ENCODE measurements around the gene TEX44.

The TEX44 gene

GRCh38 chr2:231565887-231566594 lies 26.6 kb upstream of the TEX44 start:
- Histone ChIP-seq H3F3A (ENCODE audit: insufficient read depth, low read length) (no peaks in the 10 kb centered on the region), H3K36me3 (ENCODE audit: insufficient read depth, low read length) (no peaks in the 10 kb centered on the region), H4K20me1 (ENCODE audit: insufficient read depth, low read length) (no peaks in the 10 kb centered on the region), H3K9me2 (ENCODE audit: low read depth, low read length) (no peaks in the 10 kb centered on the region), H2AFZ (ENCODE audit: low read length) (no peak overlapping the region), H3K4me3 (ENCODE audit: low read depth, low read length, poor library complexity, severe bottlenecking) (no peak overlapping the region), H3K27ac (ENCODE audit: low read depth, low read length, poor library complexity, severe bottlenecking) (no peak overlapping the region), H3K4me1 (ENCODE audit: insufficient read depth, low read length, severe bottlenecking) (no peaks in the 10 kb centered on the region), H3K9me3 (ENCODE audit: low read length) (no peaks in the 10 kb centered on the region), H3K27me3 (ENCODE audit: insufficient read depth, low read length) (peaks cover 5% of the 10 kb centered on the region), H3K79me2 (ENCODE audit: insufficient read depth, low read length) (no peaks in the 10 kb centered on the region), H3K9ac (ENCODE audit: low read length) (no peak overlapping the region), H3K4me2 (ENCODE audit: low read length) (no peak overlapping the region)
- TF ChIP-seq, protein P1, sequence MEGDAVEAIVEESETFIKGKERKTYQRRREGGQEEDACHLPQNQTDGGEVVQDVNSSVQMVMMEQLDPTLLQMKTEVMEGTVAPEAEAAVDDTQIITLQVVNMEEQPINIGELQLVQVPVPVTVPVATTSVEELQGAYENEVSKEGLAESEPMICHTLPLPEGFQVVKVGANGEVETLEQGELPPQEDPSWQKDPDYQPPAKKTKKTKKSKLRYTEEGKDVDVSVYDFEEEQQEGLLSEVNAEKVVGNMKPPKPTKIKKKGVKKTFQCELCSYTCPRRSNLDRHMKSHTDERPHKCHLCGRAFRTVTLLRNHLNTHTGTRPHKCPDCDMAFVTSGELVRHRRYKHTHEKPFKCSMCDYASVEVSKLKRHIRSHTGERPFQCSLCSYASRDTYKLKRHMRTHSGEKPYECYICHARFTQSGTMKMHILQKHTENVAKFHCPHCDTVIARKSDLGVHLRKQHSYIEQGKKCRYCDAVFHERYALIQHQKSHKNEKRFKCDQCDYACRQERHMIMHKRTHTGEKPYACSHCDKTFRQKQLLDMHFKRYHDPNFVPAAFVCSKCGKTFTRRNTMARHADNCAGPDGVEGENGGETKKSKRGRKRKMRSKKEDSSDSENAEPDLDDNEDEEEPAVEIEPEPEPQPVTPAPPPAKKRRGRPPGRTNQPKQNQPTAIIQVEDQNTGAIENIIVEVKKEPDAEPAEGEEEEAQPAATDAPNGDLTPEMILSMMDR (IDR thresholded peaks at IDR 0.05; ENCODE audit: low read length) = no peak
- no peak for TF ChIP-seq EZH2 (IDR thresholded peaks at IDR 0.05; ENCODE audit: borderline replicate concordance, low read length)

DNA sequence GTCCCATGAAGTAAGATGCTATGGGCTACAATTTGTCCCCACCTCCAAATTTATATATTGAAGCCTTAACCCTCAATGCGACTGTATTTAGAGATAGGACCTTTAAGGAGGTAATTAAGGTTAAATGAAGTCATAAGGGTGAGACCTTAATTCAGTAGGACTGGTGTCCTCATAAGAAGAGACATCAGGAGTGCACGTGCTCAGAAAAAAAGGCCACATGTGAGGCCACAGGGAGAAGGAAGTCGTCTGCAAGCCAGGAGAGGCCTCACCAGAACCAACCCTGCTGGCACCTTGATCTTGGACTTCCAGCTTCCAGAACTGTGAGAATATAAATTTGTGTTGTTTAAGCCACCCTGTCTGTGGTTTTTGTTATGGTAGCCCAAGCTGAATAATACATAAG lies 25.5 kb upstream of the TEX44 start:
- Histone ChIP-seq H3K4me2 (ENCODE audit: low read length) (no peak overlapping the region), H3K4me1 (ENCODE audit: insufficient read depth, low read length, severe bottlenecking) (no peaks in the 10 kb centered on the region), H3K27me3 (ENCODE audit: insufficient read depth, low read length) (peaks cover 2% of the 10 kb centered on the region), H3F3A (ENCODE audit: insufficient read depth, low read length) (no peaks in the 10 kb centered on the region), H3K27ac (ENCODE audit: low read depth, low read length, poor library complexity, severe bottlenecking) (no peak overlapping the region), H3K9ac (ENCODE audit: low read length) (no peak overlapping the region), H3K4me3 (ENCODE audit: low read depth, low read length, poor library complexity, severe bottlenecking) (no peak overlapping the region), H3K9me2 (ENCODE audit: low read depth, low read length) (no peaks in the 10 kb centered on the region), H3K79me2 (ENCODE audit: insufficient read depth, low read length) (no peaks in the 10 kb centered on the region), H3K36me3 (ENCODE audit: insufficient read depth, low read length) (no peaks in the 10 kb centered on the region), H4K20me1 (ENCODE audit: insufficient read depth, low read length) (no peaks in the 10 kb centered on the region), H3K9me3 (ENCODE audit: low read length) (no peaks in the 10 kb centered on the region), H2AFZ (ENCODE audit: low read length) (no peak overlapping the region)
- TF ChIP-seq, protein P1 (IDR thresholded peaks at IDR 0.05; ENCODE audit: low read length) = no peak
- no peak for TF ChIP-seq EZH2 (IDR thresholded peaks at IDR 0.05; ENCODE audit: borderline replicate concordance, low read length)

GRCh38 chr2:231568098-231568784 lies 24.4 kb upstream of the TEX44 start:
- Histone ChIP-seq H3F3A (ENCODE audit: insufficient read depth, low read length) (no peaks in the 10 kb centered on the region), H3K9ac (ENCODE audit: low read length) (no peak overlapping the region), H3K4me1 (ENCODE audit: insufficient read depth, low read length, severe bottlenecking) (no peaks in the 10 kb centered on the region), H3K27ac (ENCODE audit: low read depth, low read length, poor library complexity, severe bottlenecking) (no peak overlapping the region), H3K4me3 (ENCODE audit: low read depth, low read length, poor library complexity, severe bottlenecking) (no peak overlapping the region), H3K79me2 (ENCODE audit: insufficient read depth, low read length) (no peaks in the 10 kb centered on the region), H3K36me3 (ENCODE audit: insufficient read depth, low read length) (no peaks in the 10 kb centered on the region), H3K9me2 (ENCODE audit: low read depth, low read length) (no peaks in the 10 kb centered on the region), H4K20me1 (ENCODE audit: insufficient read depth, low read length) (no peaks in the 10 kb centered on the region), H2AFZ (ENCODE audit: low read length) (no peak overlapping the region), H3K4me2 (ENCODE audit: low read length) (no peak overlapping the region), H3K9me3 (ENCODE audit: low read length) (no peaks in the 10 kb centered on the region), H3K27me3 (ENCODE audit: insufficient read depth, low read length) (no peaks in the 10 kb centered on the region; the same call in 1 of the 2 replicates)
- TF ChIP-seq, protein P1 (IDR thresholded peaks at IDR 0.05; ENCODE audit: low read length) = no peak
- no peak for TF ChIP-seq EZH2 (IDR thresholded peaks at IDR 0.05; ENCODE audit: borderline replicate concordance, low read length)
